ENCODE results near the gene EOMES. TPM values are rescaled to one million over a fixed set of nuclear protein-coding genes. Genes with fewer than 3 reads are reported as not detected.

EOMES gene
- total and polyA plus RNA-seq, 4 experiments from 2014 or later = 4.0 to 10.2 (median 4.5) TPM

GRCh38 chr3:27675287-27675686 lies 46.8 kb downstream of the EOMES start:
- Histone ChIP-seq H3K27ac (ENCODE audit: low read depth, low read length) (no peak overlapping the region), H3K27me3 (ENCODE audit: insufficient read depth, low read length) (no peaks in the 10 kb centered on the region), H3K4me3 (ENCODE audit: low read length in 2 of 2) (no peak overlapping the region), H3K4me1 (ENCODE audit: insufficient read depth, low read length) (no peaks in the 10 kb centered on the region), H3K9me3 (ENCODE audit: control insufficient read depth in 1 of 2, low read length in 2 of 2) (no peaks in the 10 kb centered on the region), H3K36me3 (ENCODE audit: insufficient read depth, low read length) (no peaks in the 10 kb centered on the region)
- intact Hi-C loops (cut with micrococcal nuclease) = no loop called here
- Mint-ChIP-seq H3K36me3 (no peaks in the 10 kb centered on the region), H3K27ac (no peak overlapping the region), H3K4me3 (no peak overlapping the region), H3K9me3 (no peaks in the 10 kb centered on the region), H3K27me3 (no peaks in the 10 kb centered on the region), H3K4me1 (peaks cover 0 to 6% (median 3%) of the 10 kb centered on the region in 4 donors)
- POLR2A ChIA-PET (ENCODE audit: partially characterized antibody) = interaction anchor here (0.7 kb wide), 1 partner anchor 306 kb away, joined by 3 read pairs; the partner anchor contains the start of gene NEK10
- no peak for DNase-seq
- CTCF ChIA-PET (ENCODE audit: partially characterized antibody) = interaction anchor here (1.0 to 1.7 kb wide), 3 partner anchors 9 to 360 kb away, joined by 3 to 5 read pairs (median 4); no protein-coding TSS in a partner anchor

DNA sequence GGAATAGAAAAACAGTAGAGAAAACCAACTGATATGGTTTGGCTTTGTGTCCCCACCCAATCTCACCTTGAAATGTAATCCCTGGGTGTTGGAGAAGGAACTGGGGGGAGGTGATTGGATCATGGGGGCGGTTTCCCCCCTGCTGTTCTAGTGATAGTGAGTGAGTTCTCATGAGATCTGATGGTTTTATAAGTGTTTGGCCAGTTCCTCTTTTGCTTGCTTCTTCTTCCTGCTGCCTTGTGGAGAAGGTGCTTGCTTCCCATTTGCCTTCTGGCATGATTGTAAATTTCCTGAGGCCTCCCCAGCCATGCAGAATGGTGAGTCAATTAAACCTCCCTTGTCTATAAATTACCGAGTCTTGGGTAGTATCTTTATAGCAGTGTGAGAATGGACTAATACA lies 48.4 kb downstream of the EOMES start:
- Histone ChIP-seq H3K36me3 (ENCODE audit: insufficient read depth, low read length) (no peaks in the 10 kb centered on the region), H3K4me3 (ENCODE audit: low read length in 2 of 2) (no peak overlapping the region), H3K4me1 (ENCODE audit: insufficient read depth, low read length) (no peaks in the 10 kb centered on the region), H3K9me3 (ENCODE audit: control insufficient read depth in 1 of 2, low read length in 2 of 2) (no peaks in the 10 kb centered on the region), H3K27ac (ENCODE audit: low read depth, low read length) (no peak overlapping the region), H3K27me3 (ENCODE audit: insufficient read depth, low read length) (no peaks in the 10 kb centered on the region)
- Mint-ChIP-seq H3K4me1 (peaks cover 0 to 4% (median 0%) of the 10 kb centered on the region in 4 donors), H3K27ac (no peak overlapping the region), H3K9me3 (no peaks in the 10 kb centered on the region), H3K27me3 (no peaks in the 10 kb centered on the region), H3K36me3 (no peaks in the 10 kb centered on the region), H3K4me3 (no peak overlapping the region)
- ChIA-PET POLR2A (ENCODE audit: partially characterized antibody) (interaction anchor here (0.6 kb wide), 1 partner anchor 12 kb away, joined by 3 read pairs; no protein-coding TSS in a partner anchor), CTCF (ENCODE audit: partially characterized antibody) (no interaction called here)
- intact Hi-C loops (cut with micrococcal nuclease) = no loop called here
- no peak for DNase-seq

- no peaks in the 10 kb centered on the region for H3K36me3 Mint-ChIP-seq
- CTCF ChIA-PET (ENCODE audit: partially characterized antibody) = interaction anchor here (1.0 to 1.3 kb wide), 2 partner anchors 10 to 11 kb away, joined by 4 to 10 read pairs; no protein-coding TSS in a partner anchor
- Histone ChIP-seq H3K4me1 (ENCODE audit: insufficient read depth, low read length) (peaks cover 8% of the 10 kb centered on the region), H3K4me3 (ENCODE audit: low read length in 2 of 2) (no peak overlapping the region), H3K27ac (ENCODE audit: low read depth, low read length) (no peak overlapping the region), H3K9me3 (ENCODE audit: control insufficient read depth in 1 of 2, low read length in 2 of 2) (no peaks in the 10 kb centered on the region), H3K27me3 (ENCODE audit: insufficient read depth, low read length) (no peaks in the 10 kb centered on the region), H3K36me3 (ENCODE audit: insufficient read depth, low read length) (no peaks in the 10 kb centered on the region)
- peaks cover 6 to 10% (median 8%) of the 10 kb centered on the region in 4 donors for H3K4me1 Mint-ChIP-seq
- no peaks in the 10 kb centered on the region for H3K27me3 Mint-ChIP-seq
- no peaks in the 10 kb centered on the region for H3K9me3 Mint-ChIP-seq
- H3K4me3 Mint-ChIP-seq = no peak overlapping the region
- POLR2A ChIA-PET (ENCODE audit: partially characterized antibody) = no interaction called here
- H3K27ac Mint-ChIP-seq = peak overlapping the region in 1 of 7 donors; percentile 29
- no peak for DNase-seq
- intact Hi-C loops (cut with micrococcal nuclease) = no loop called here
Observed at GRCh38 chr3:27671101-27671500, 51.0 kb downstream of the EOMES start.

DNA sequence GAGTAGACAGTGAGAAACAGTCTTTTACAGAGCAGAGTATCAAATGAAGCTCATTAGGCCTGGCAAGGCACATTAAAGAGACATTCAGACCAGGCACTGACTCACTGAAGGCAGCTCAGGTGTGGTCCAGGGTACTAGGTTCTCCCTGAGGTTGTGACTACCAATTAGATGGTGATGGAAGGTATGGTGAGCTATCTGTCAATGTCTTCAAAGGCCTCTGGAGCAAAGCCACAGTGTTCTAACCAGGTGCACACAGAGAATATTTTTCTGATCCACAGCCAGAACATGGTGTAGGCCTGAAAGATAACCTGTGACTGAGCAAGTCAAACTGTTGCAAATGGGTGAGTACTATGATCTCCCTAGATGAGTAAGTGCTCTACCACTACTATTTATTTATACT lies 51.5 kb downstream of the EOMES start:
- Mint-ChIP-seq H3K27me3 (no peaks in the 10 kb centered on the region), H3K36me3 (no peaks in the 10 kb centered on the region), H3K27ac (no peak overlapping the region), H3K9me3 (no peaks in the 10 kb centered on the region), H3K4me3 (no peak overlapping the region), H3K4me1 (peaks cover 7 to 11% (median 8%) of the 10 kb centered on the region in 4 donors)
- peaks cover 9% of the 10 kb centered on the region for H3K4me1 ChIP-seq (ENCODE audit: insufficient read depth, low read length)
- intact Hi-C loops (cut with micrococcal nuclease) = no loop called here
- no peaks in the 10 kb centered on the region for H3K27me3 ChIP-seq (ENCODE audit: insufficient read depth, low read length)
- H3K4me3 ChIP-seq (ENCODE audit: low read length in 2 of 2) = no peak overlapping the region
- CTCF ChIA-PET (ENCODE audit: partially characterized antibody) = interaction anchor here (1.0 to 1.3 kb wide), 2 partner anchors 10 to 11 kb away, joined by 4 to 10 read pairs; no protein-coding TSS in a partner anchor
- no peaks in the 10 kb centered on the region for H3K9me3 ChIP-seq (ENCODE audit: control insufficient read depth in 1 of 2, low read length in 2 of 2)
- no peaks in the 10 kb centered on the region for H3K36me3 ChIP-seq (ENCODE audit: insufficient read depth, low read length)
- H3K27ac ChIP-seq (ENCODE audit: low read depth, low read length) = no peak overlapping the region
- POLR2A ChIA-PET (ENCODE audit: partially characterized antibody) = no interaction called here
- DNase-seq = no peak

GRCh38 chr3:27669591-27669990 lies 52.5 kb downstream of the EOMES start:
- ChIA-PET POLR2A (ENCODE audit: partially characterized antibody) (no interaction called here), CTCF (ENCODE audit: partially characterized antibody) (interaction anchor here (1.0 to 2.2 kb wide), 3 partner anchors 9 to 12 kb away, joined by 3 to 14 read pairs (median 10); no protein-coding TSS in a partner anchor)
- Mint-ChIP-seq H3K4me3 (no peak overlapping the region), H3K27me3 (no peaks in the 10 kb centered on the region), H3K36me3 (no peaks in the 10 kb centered on the region), H3K9me3 (no peaks in the 10 kb centered on the region), H3K27ac (no peak overlapping the region), H3K4me1 (peaks cover 7 to 11% (median 9%) of the 10 kb centered on the region in 4 donors)
- H3K27ac ChIP-seq (ENCODE audit: low read depth, low read length) = no peak overlapping the region
- H3K36me3 ChIP-seq (ENCODE audit: insufficient read depth, low read length) = no peaks in the 10 kb centered on the region
- DNase-seq = peak in 1 of 5 donors; percentile 31
- H3K9me3 ChIP-seq (ENCODE audit: control insufficient read depth in 1 of 2, low read length in 2 of 2) = no peaks in the 10 kb centered on the region
- no peak overlapping the region for H3K4me3 ChIP-seq (ENCODE audit: low read length in 2 of 2)
- peaks cover 9% of the 10 kb centered on the region for H3K4me1 ChIP-seq (ENCODE audit: insufficient read depth, low read length)
- intact Hi-C loops (cut with micrococcal nuclease) = no loop called here
- H3K27me3 ChIP-seq (ENCODE audit: insufficient read depth, low read length) = no peaks in the 10 kb centered on the region

- Histone ChIP-seq H3K4me1 (ENCODE audit: insufficient read depth, low read length) (peaks cover 9% of the 10 kb centered on the region), H3K36me3 (ENCODE audit: insufficient read depth, low read length) (no peaks in the 10 kb centered on the region), H3K4me3 (ENCODE audit: low read length in 2 of 2) (no peak overlapping the region), H3K27me3 (ENCODE audit: insufficient read depth, low read length) (no peaks in the 10 kb centered on the region), H3K27ac (ENCODE audit: low read depth, low read length) (no peak overlapping the region), H3K9me3 (ENCODE audit: control insufficient read depth in 1 of 2, low read length in 2 of 2) (no peaks in the 10 kb centered on the region)
- no peak for DNase-seq
- Mint-ChIP-seq H3K27me3 (no peaks in the 10 kb centered on the region), H3K27ac (no peak overlapping the region), H3K9me3 (no peaks in the 10 kb centered on the region), H3K4me1 (peaks cover 7 to 11% (median 9%) of the 10 kb centered on the region in 4 donors), H3K36me3 (no peaks in the 10 kb centered on the region), H3K4me3 (no peak overlapping the region)
- CTCF ChIA-PET (ENCODE audit: partially characterized antibody) = interaction anchor here (1.2 to 2.2 kb wide), 2 partner anchors 13 to 533 kb away, joined by 3 to 14 read pairs; no protein-coding TSS in a partner anchor
- intact Hi-C loops (cut with micrococcal nuclease) = no loop called here
- POLR2A ChIA-PET (ENCODE audit: partially characterized antibody) = no interaction called here
Observed at GRCh38 chr3:27667751-27668150, 54.4 kb downstream of the EOMES start.

GRCh38 chr3:27666708-27667107 lies 55.4 kb downstream of the EOMES start:
- no peak overlapping the region for H3K4me3 ChIP-seq (ENCODE audit: low read length in 2 of 2)
- peak overlapping the region in 4 of 8 donors; percentile 7 to 47 (median 10) for H3K4me3 Mint-ChIP-seq
- no peaks in the 10 kb centered on the region for H3K27me3 Mint-ChIP-seq
- H3K4me1 ChIP-seq (ENCODE audit: insufficient read depth, low read length) = peaks cover 9% of the 10 kb centered on the region
- CTCF ChIA-PET (ENCODE audit: partially characterized antibody) = interaction anchor here (1.1 to 2.2 kb wide), 4 partner anchors 9 to 532 kb away, joined by 3 to 11 read pairs (median 4); no protein-coding TSS in a partner anchor
- POLR2A ChIA-PET (ENCODE audit: partially characterized antibody) = no interaction called here
- DNase-seq = peak in 1 of 5 donors; percentile 7
- no peaks in the 10 kb centered on the region for H3K27me3 ChIP-seq (ENCODE audit: insufficient read depth, low read length)
- H3K36me3 Mint-ChIP-seq = no peaks in the 10 kb centered on the region
- H3K27ac ChIP-seq (ENCODE audit: low read depth, low read length) = no peak overlapping the region
- no peaks in the 10 kb centered on the region for H3K9me3 Mint-ChIP-seq
- intact Hi-C loops (cut with micrococcal nuclease) = no loop called here
- H3K9me3 ChIP-seq (ENCODE audit: control insufficient read depth in 1 of 2, low read length in 2 of 2) = no peaks in the 10 kb centered on the region
- H3K27ac Mint-ChIP-seq = peak overlapping the region in 5 of 7 donors; percentile 8 to 58 (median 18)
- no peaks in the 10 kb centered on the region for H3K36me3 ChIP-seq (ENCODE audit: insufficient read depth, low read length)
- H3K4me1 Mint-ChIP-seq = peaks cover 7 to 11% (median 9%) of the 10 kb centered on the region in 4 donors

Measured in CD4-positive, alpha-beta memory T cell (primary cell).